GM12891 (cell line): ENCODE measurements around the gene SREBF1.

Experiments used
- PAX5 ChIP-seq: IDR thresholded peaks from 2 replicates; pipeline ENCODE4 v1.6.1; 2011; ENCODE audit warnings: low read length, moderate library complexity, mild to moderate bottlenecking; ENCODE audit not compliant: insufficient read depth, severe bottlenecking
- POLR2A ChIP-seq: IDR thresholded peaks from 2 replicates; pipeline ENCODE4 v1.6.1; 2011; ENCODE audit warnings: low read depth, low read length, control low read depth
- POLR2AphosphoS5 ChIP-seq: IDR thresholded peaks from 2 replicates; pipeline ENCODE4 v1.6.1; 2011; ENCODE audit warnings: low read depth, low read length, control low read depth
- POU2F2 ChIP-seq: IDR thresholded peaks from 2 replicates; pipeline ENCODE4 v1.6.1; 2011; ENCODE audit warnings: low read depth, mild to moderate bottlenecking, control low read depth, low read length, moderate library complexity
- SPI1 ChIP-seq: IDR thresholded peaks from 2 replicates; pipeline ENCODE4 v1.6.1; 2011; ENCODE audit warnings: low read depth, low read length, control low read depth
- TAF1 ChIP-seq: IDR thresholded peaks from 2 replicates; pipeline ENCODE4 v1.6.1; 2011; ENCODE audit warnings: low read depth, low read length, control low read depth

DNA sequence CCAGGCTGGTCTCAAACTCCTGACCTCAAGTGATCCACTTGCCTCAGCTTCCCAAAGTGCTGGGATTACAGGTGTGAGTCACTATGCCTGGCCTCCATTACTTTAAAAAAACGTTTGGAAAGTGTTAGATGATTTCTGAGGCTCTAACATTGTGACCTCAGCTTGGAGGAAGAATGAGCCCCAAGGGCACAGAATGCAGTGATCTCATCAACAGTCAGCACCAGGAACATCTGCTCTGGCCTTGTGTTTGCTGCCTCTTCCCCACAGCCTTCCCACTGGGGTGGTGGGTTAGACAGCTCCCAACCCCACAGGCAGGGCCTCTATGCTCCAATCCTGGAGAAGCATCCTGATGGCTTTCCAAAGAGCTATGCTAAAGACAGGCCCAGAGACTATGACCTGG is 37.7 kb upstream of the SREBF1 start:
- TF ChIP-seq POLR2A (no peak), TAF1 (no peak), POLR2AphosphoS5 (no peak), POU2F2 (no peak), SPI1 (no peak), PAX5 (no peak)
